K562 (cell line): ENCODE results near the gene CPSF7. TPM values are rescaled to one million over a fixed set of nuclear protein-coding genes. Genes with fewer than 3 reads are reported as not detected.

Source experiments
- ATAC-seq: fragments of 200-7000 bp; cut with Tn5 transposase; 3 replicates; pipeline ENCODE4 v1.9.1; 2020; ENCODE audit warnings: moderate library complexity
- BruUV-seq: library from RNA; stranded (reverse); fragments of 400-500 nt; replicated peaks from 2 replicates; lab custom pipeline; 2021; lab: Mats Ljungman, UMichigan
- CTCF ChIA-PET: fragments of 300-600 bp; formaldehyde crosslinking; extraction: SDS; loops from one replicate; lab custom pipeline; 2021; ENCODE audit warnings: low intra/inter-chr PET ratio; lab: Yijun Ruan, JAX
- POLR2A ChIA-PET: fragments of 300-600, 350-650 bp; sonication (Branson Sonifier 250); formaldehyde crosslinking; extraction: SDS; loops from one replicate; lab custom pipeline; 2021; ENCODE audit warnings: antibody characterized with exemption, inconsistent platforms; lab: Yijun Ruan, JAX
- DNase-seq, 4 experiments: peaks; one replicate each; pipeline versions ENCODE4 v3.0.0 to v3.0.0-alpha.2; 2011 to 2018; ENCODE audit warnings: low spot score in 3 of 4, mixed read lengths in 3 of 4; ENCODE audit errors: extremely low read depth in 1 of 4
- FAIRE-seq: peaks from 2 replicates; lab custom pipeline; 2011; peaks lifted over from hg19 to GRCh38; lab: Jason Lieb, UNC
- H2AFZ ChIP-seq: 2 replicates; pipeline ENCODE4 v1.6.0; 2011; ENCODE audit warnings: low read depth, low read length, control low read depth, inconsistent platforms
- H3K27ac ChIP-seq: fragments of 200-600 bp; 3 replicates; pipeline ENCODE4 v1.8.0; 2011; ENCODE audit warnings: low read depth, mild to moderate bottlenecking, control low read depth, inconsistent platforms, low read length, moderate library complexity, mixed read lengths; ENCODE audit errors: extremely low read depth
- H3K27me3 ChIP-seq, 2 experiments: fragments of 300-600 bp in 1 of 2; 2 replicates in 1 of 2; 3 replicates in 1 of 2; pipeline versions ENCODE4 v1.6.0 to v1.8.0; 2011; ENCODE audit warnings: inconsistent platforms in 2 of 2, low read length in 2 of 2, mild to moderate bottlenecking in 1 of 2, mixed read lengths in 1 of 2, moderate library complexity in 1 of 2; ENCODE audit not compliant: control insufficient read depth in 2 of 2, insufficient read depth in 2 of 2
- H3K36me3 ChIP-seq: fragments of 300-600 bp; 3 replicates; pipeline ENCODE4 v1.8.0; 2011; ENCODE audit warnings: mild to moderate bottlenecking, low read length, inconsistent platforms; ENCODE audit not compliant: control insufficient read depth, insufficient read depth
- H3K4me1 ChIP-seq, 2 experiments: fragments of 200-600 bp in 1 of 2; replicated peaks in 1 of 2; 2 replicates in 1 of 2; 3 replicates in 1 of 2; pipeline versions ENCODE4 v1.5.1 to v1.8.0; 2011; ENCODE audit warnings: inconsistent platforms in 2 of 2, low read length in 2 of 2, mild to moderate bottlenecking in 1 of 2, mixed read lengths in 1 of 2, moderate library complexity in 1 of 2; ENCODE audit not compliant: control insufficient read depth in 2 of 2, insufficient read depth in 2 of 2
- H3K4me2 ChIP-seq: 2 replicates; pipeline ENCODE4 v1.6.1; 2011; ENCODE audit warnings: low read length, control low read depth, inconsistent platforms, mixed read lengths; ENCODE audit not compliant: insufficient read depth
- H3K4me3 ChIP-seq: fragments of 200-600 bp; sonication (generic), shearing (Covaris generic); 2 replicates; pipeline ENCODE4 v1.5.1; 2016; ENCODE audit warnings: control low read depth, inconsistent platforms
- H3K79me2 ChIP-seq: fragments of 200-600 bp; 3 replicates; pipeline ENCODE4 v1.8.0; 2011; ENCODE audit warnings: low read length, inconsistent platforms; ENCODE audit not compliant: control insufficient read depth, insufficient read depth
- H3K9ac ChIP-seq, 2 experiments: 2 replicates each; pipeline versions ENCODE4 v1.6.0 to v1.6.1; 2011; ENCODE audit warnings: low read depth in 2 of 2, low read length in 2 of 2, control low read depth in 1 of 2, inconsistent platforms in 1 of 2, mild to moderate bottlenecking in 1 of 2, mixed read lengths in 1 of 2; ENCODE audit not compliant: insufficient read depth in 1 of 2
- H3K9me1 ChIP-seq: one replicate; pipeline ENCODE4 v1.6.0; 2011; ENCODE audit warnings: inconsistent platforms, mild to moderate bottlenecking, low read length, moderate library complexity; ENCODE audit not compliant: control insufficient read depth, insufficient read depth
- H3K9me3 ChIP-seq: replicated peaks from 2 replicates; pipeline ENCODE4 v1.5.1; 2011; ENCODE audit warnings: low read depth, low read length, inconsistent platforms; ENCODE audit not compliant: control insufficient read depth, insufficient read depth
- H4K20me1 ChIP-seq: replicated peaks from 2 replicates; pipeline ENCODE4 v1.6.1; 2011; ENCODE audit warnings: low read length, inconsistent platforms, mixed read lengths; ENCODE audit not compliant: control insufficient read depth, insufficient read depth
- ADNP ChIP-seq: fragments of 200-800 bp; sonication (Bioruptor generic); IDR thresholded peaks from 2 replicates; pipeline ENCODE4 v1.6.1; 2016; ENCODE audit warnings: missing genetic modification characterization, missing compliant biosample characterization
- ARID2 ChIP-seq: fragments of 450-650 bp; IDR thresholded peaks from 2 replicates; pipeline ENCODE4 v1.6.1; 2017; ENCODE audit warnings: antibody characterized with exemption, mild to moderate bottlenecking
- ETS2 ChIP-seq: IDR thresholded peaks from 2 replicates; pipeline ENCODE4 v1.6.1; 2016; ENCODE audit warnings: borderline replicate concordance, missing genetic modification characterization, mild to moderate bottlenecking, moderate library complexity, missing compliant biosample characterization; ENCODE audit not compliant: poor library complexity, severe bottlenecking
- FUS ChIP-seq: fragments of 200-400 bp; formaldehyde crosslinking; optimal IDR thresholded peaks from 2 replicates; pipeline ENCODE3; 2017; ENCODE audit warnings: low read depth, low read length
- GTF3C2 ChIP-seq: IDR thresholded peaks from 3 replicates; pipeline ENCODE4 v1.6.1; 2011; ENCODE audit warnings: borderline replicate concordance, mild to moderate bottlenecking, moderate library complexity; ENCODE audit not compliant: insufficient read length; ENCODE audit errors: extremely low read depth
- L3MBTL2 ChIP-seq: fragments of 450-650 bp; IDR thresholded peaks from 2 replicates; pipeline ENCODE4 v1.6.1; 2016; ENCODE audit warnings: mild to moderate bottlenecking, moderate library complexity
- LEF1 ChIP-seq: fragments of 450-650 bp; IDR thresholded peaks from 2 replicates; pipeline ENCODE4 v1.6.1; 2016; ENCODE audit warnings: mild to moderate bottlenecking
- MBD2 ChIP-seq: sonication (generic); IDR thresholded peaks from 2 replicates; pipeline ENCODE4 v1.6.1; 2016; ENCODE audit warnings: low read depth, borderline replicate concordance
- MEIS2 ChIP-seq: fragments of 450-650 bp; IDR thresholded peaks from 2 replicates; pipeline ENCODE4 v1.6.1; 2014; ENCODE audit warnings: mild to moderate bottlenecking; ENCODE audit not compliant: partially characterized antibody
- NCOA1 ChIP-seq: fragments of 450-650 bp; IDR thresholded peaks from 2 replicates; pipeline ENCODE4 v1.6.1; 2016; ENCODE audit warnings: low read depth
- NELFE ChIP-seq: IDR thresholded peaks from 2 replicates; pipeline ENCODE4 v1.6.1; 2011; ENCODE audit warnings: mild to moderate bottlenecking; ENCODE audit not compliant: insufficient read depth, insufficient read length
- NFRKB ChIP-seq: fragments of 450-650 bp; IDR thresholded peaks from 2 replicates; pipeline ENCODE4 v1.6.1; 2016; ENCODE audit warnings: low read depth
- PHB ChIP-seq: fragments of 250-450 bp; sonication (Bioruptor Pico); IDR thresholded peaks from 2 replicates; pipeline ENCODE4 v1.5.0; 2021
- SIN3A ChIP-seq, 2 experiments: fragments of 150-350 bp in 1 of 2; IDR thresholded peaks; 2 replicates each; pipeline ENCODE4 v1.6.1; 2011 to 2016; ENCODE audit warnings: borderline replicate concordance in 2 of 2, low read depth in 2 of 2, low read length in 2 of 2, mild to moderate bottlenecking in 2 of 2, moderate library complexity in 2 of 2; ENCODE audit not compliant: control insufficient read depth in 1 of 2
- SMARCA5 ChIP-seq: fragments of 450-650 bp; IDR thresholded peaks from 2 replicates; pipeline ENCODE4 v1.6.1; 2016
- THRA ChIP-seq: fragments of 450-650 bp; IDR thresholded peaks from 2 replicates; pipeline ENCODE4 v1.6.1; 2017; ENCODE audit warnings: mild to moderate bottlenecking, moderate library complexity
- ZNF583 ChIP-seq: fragments of 250-450 bp; sonication (Bioruptor Pico); IDR thresholded peaks from 2 replicates; pipeline ENCODE4 v1.4.0; 2020
- ZNF740 ChIP-seq, 3 experiments: fragments of 200-800 bp in 1 of 3; sonication (Bioruptor generic) in 1 of 3; sonication (generic) in 1 of 3; formaldehyde crosslinking in 1 of 3; IDR thresholded peaks; 2 replicates each; pipeline versions ENCODE4 v1.6.1 to v1.8.0; 2016 to 2022; ENCODE audit warnings: mild to moderate bottlenecking in 2 of 3, missing compliant biosample characterization in 2 of 3, missing genetic modification characterization in 2 of 3, missing genetic modification reagents in 1 of 3
- ZSCAN32 ChIP-seq: fragments of 450-650 bp; formaldehyde crosslinking; IDR thresholded peaks from 2 replicates; pipeline ENCODE4 v1.4.0; 2020; ENCODE audit warnings: mild to moderate bottlenecking, moderate library complexity
- WGBS: fragments of 100-300 bp; shearing (Covaris generic); methylation state at CpG from one replicate; pipeline ENCODE4 v1.1.6; 2016; ENCODE audit warnings: low coverage, mixed read lengths; ENCODE audit not compliant: insufficient coverage; ENCODE audit errors: missing lambda C conversion rate; 5-methylcytosine and 5-hydroxymethylcytosine counted together
- in situ Hi-C: fragments of 300-500 bp; cut with MboI; formaldehyde crosslinking; loops from 4 replicates; pipeline ENCODE4 v1.15.0; 2018; ENCODE audit warnings: inconsistent platforms, mixed read lengths
- intact Hi-C: fragments of 100-400 bp; cut with micrococcal nuclease; formaldehyde crosslinking; loops from 2 replicates; pipeline ENCODE4 v1.14.2; 2022
- polyA plus RNA-seq, 8 experiments: library from polyadenylated mRNA; depleted of rRNA in 4 of 8; stranded (reverse) in 5 of 8; unstranded in 3 of 8; fragments of >200 nt; fragmentation: Nextera tagmentation in 2 of 8; fragmentation: Illumina TruSeq in 1 of 8; extraction: Ambion mirVana in 2 of 8; extraction: Trizol in 1 of 8; gene quantifications; 2 replicates each; pipeline versions ENCODE4 v1.2.1 to v1.2.3, GENCODE V29; 2011 to 2014; ENCODE audit warnings: inconsistent platforms in 1 of 8, missing spikeins in 1 of 8
- total RNA-seq, 7 experiments: library from RNA; depleted of rRNA in 6 of 7; stranded (reverse); fragments of >200 nt in 6 of 7; fragmentation: Illumina TruSeq in 2 of 7; extraction: Trizol in 2 of 7; gene quantifications; 2 replicates each; pipeline versions ENCODE4 v1.2.1 to v1.2.3, GENCODE V29; 2011 to 2021; ENCODE audit warnings: low replicate concordance in 1 of 7

The CPSF7 gene
- total and polyA plus RNA-seq, 9 of the 15 experiments (the other 6 are each of a cell fraction or from before 2014, with no cell fraction given), result 14.8 to 104 (median 44.1) TPM

- H3K27me3 ChIP-seq, result no peaks in the 10 kb centered on the region
- under 1% methylated on average over 22 of the region's 22 CpGs for WGBS
- ChIA-PET POLR2A (interaction anchor here (0.6 to 4.6 kb wide), 21 partner anchors 9 to 319 kb away, joined by 3 to 37 read pairs (median 4); partner anchors contain the start of genes CPSF7, DDB1, SDHAF2 and TKFC), CTCF (no interaction called here)
- peaks cover 64% of the 10 kb centered on the region for H3K79me2 ChIP-seq
- H4K20me1 ChIP-seq, result no peaks in the 10 kb centered on the region
- intact Hi-C loops (no loop called here), in situ Hi-C loops (no loop called here)
- BruUV-seq, result TSS peak; percentile 78
- DNase-seq (peak in 1 of 4 experiments; percentile 14), FAIRE-seq (no peak), ATAC-seq (no peak)
- H3K4me3 ChIP-seq, result peak overlapping the region; percentile 67
- peak overlapping the region; percentile 100 for H3K4me2 ChIP-seq
- H3K9me1 ChIP-seq, result no peaks in the 10 kb centered on the region
- H3K27ac ChIP-seq, result peak overlapping the region; percentile 96
- H3K36me3 ChIP-seq, result peaks cover 34% of the 10 kb centered on the region
- H3K4me1 ChIP-seq, result peaks cover 29 to 39% of the 10 kb centered on the region in 2 experiments
- H3K9ac ChIP-seq, result peak overlapping the region; percentile 97 to 99
- H3K9me3 ChIP-seq, result no peaks in the 10 kb centered on the region
- peak overlapping the region; percentile 98 for H2AFZ ChIP-seq
- TF ChIP-seq SMARCA5 (no peak), ZSCAN32 (CRISPR knock-in tag) (0 out of 2 replicates have a peak, but pooled peaks have one; percentile 37), NCOA1 (no peak), SIN3A (IDR thresholded peaks at IDR 0.05; ENCODE audit: borderline replicate concordance in 2 of 2, control insufficient read depth in 1 of 2, low read depth in 2 of 2, low read length in 2 of 2) (peak in 1 of 2 experiments; percentile 46; a peak in 1 of 4 replicates), NFRKB (no peak), ZNF740 (CRISPR knock-in tag; IDR thresholded peaks at IDR 0.05) (no peak), ZNF740 (tag; IDR thresholded peaks at IDR 0.05) (no peak), GTF3C2 (no peak), PHB (no peak), MEIS2 (no peak), LEF1 (no peak), NELFE (no peak), ETS2 (tag) (no peak), FUS (no peak), THRA (no peak), MBD2 (no peak), L3MBTL2 (no peak), ARID2 (no peak), ZNF583 (CRISPR knock-in tag) (no peak), ADNP (tag) (0 out of 2 replicates have a peak, but pooled peaks have one; percentile 12)
Measured at GRCh38 chr11:61361237-61361740, 68.5 kb downstream of the CPSF7 start.
